Large intestine (tissue), 3 donors: ENCODE measurements around the gene MARK1. TPM values are rescaled to one million over a fixed set of nuclear protein-coding genes. Genes with fewer than 3 reads are reported as not detected.

Experiments
- DNase-seq, 2 donors: peaks; one replicate each; pipeline versions ENCODE4 v3.0.0 to v3.0.0-alpha.2; 2013
- H3K27ac ChIP-seq: one replicate; pipeline ENCODE4 v1.5.1; 2013; ENCODE audit warnings: low read length
- H3K27me3 ChIP-seq: 2 replicates; pipeline ENCODE4 v1.6.1; 2013; ENCODE audit warnings: low read length; ENCODE audit not compliant: control insufficient read depth, insufficient read depth
- H3K36me3 ChIP-seq: 2 replicates; pipeline ENCODE4 v1.6.1; 2013; ENCODE audit warnings: low read length; ENCODE audit not compliant: control insufficient read depth, insufficient read depth
- H3K4me1 ChIP-seq: one replicate; pipeline ENCODE4 v1.6.1; 2013; ENCODE audit warnings: low read length; ENCODE audit not compliant: control insufficient read depth, insufficient read depth
- H3K4me3 ChIP-seq: one replicate; pipeline ENCODE4 v1.5.1; 2013; ENCODE audit warnings: low read length
- H3K9me3 ChIP-seq: one replicate; pipeline ENCODE4 v1.6.1; 2013; ENCODE audit warnings: mild to moderate bottlenecking, low read depth, low read length, moderate library complexity; ENCODE audit not compliant: control insufficient read depth
- WGBS: methylation state at CpG from one replicate; pipeline ENCODE4 v1.1.5; 2013; ENCODE audit warnings: low lambda C conversion rate; ENCODE audit not compliant: insufficient coverage; 5-methylcytosine and 5-hydroxymethylcytosine counted together
- polyA plus RNA-seq: library from polyadenylated mRNA; unstranded; fragments of 120-200 nt; gene quantifications from one replicate; pipeline ENCODE4 v1.2.1, GENCODE V29; 2013

Gene MARK1
- polyA plus RNA-seq, 1 donor, result 3.9 TPM

DNA sequence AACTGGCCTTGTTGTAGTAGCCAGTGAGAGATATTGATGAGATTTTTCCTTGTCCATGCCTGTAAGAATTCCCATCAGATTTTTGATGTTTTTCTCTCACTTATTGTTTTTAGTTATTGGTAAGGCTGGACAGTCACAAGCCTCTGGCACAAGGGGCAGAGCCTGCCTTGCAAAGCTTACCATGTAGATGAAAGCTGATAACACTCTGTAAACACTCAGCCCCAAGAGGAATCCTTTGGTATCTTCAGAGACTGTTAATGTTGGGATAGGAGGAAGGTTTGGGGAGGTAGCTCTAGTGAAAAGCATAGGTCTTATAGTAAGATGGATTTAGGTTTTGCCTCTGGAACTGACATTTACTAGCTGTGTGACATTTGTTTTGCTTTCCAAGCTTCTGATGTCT, 37.7 kb downstream of the MARK1 start:
- H3K27ac ChIP-seq, result no peak overlapping the region
- no peak for DNase-seq
- H3K36me3 ChIP-seq, result no peaks in the 10 kb centered on the region
- no peaks in the 10 kb centered on the region for H3K9me3 ChIP-seq
- no peak overlapping the region for H3K4me3 ChIP-seq
- no peaks in the 10 kb centered on the region for H3K27me3 ChIP-seq
- H3K4me1 ChIP-seq, result no peaks in the 10 kb centered on the region

DNA sequence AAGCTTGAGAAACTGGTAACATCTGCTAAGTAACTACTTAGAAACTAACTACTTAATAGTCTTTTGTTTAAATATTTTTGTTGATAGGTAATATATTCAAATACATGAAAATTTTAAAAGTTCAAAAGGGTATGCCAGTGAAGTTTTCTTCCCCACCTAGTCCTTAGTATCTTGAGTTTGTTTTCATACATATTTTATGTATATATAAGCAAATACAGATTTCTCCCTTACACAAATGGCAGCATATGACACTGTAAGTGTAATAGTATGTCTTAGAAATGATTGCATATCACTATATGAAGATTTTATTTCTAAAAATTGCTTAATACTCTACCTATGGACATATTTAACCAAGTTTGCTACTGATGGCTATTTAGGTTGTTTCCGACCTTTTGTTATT, 38.9 kb downstream of the MARK1 start:
- Histone ChIP-seq H3K27ac (no peak overlapping the region), H3K4me1 (no peaks in the 10 kb centered on the region), H3K27me3 (no peaks in the 10 kb centered on the region), H3K36me3 (no peaks in the 10 kb centered on the region), H3K4me3 (no peak overlapping the region), H3K9me3 (no peaks in the 10 kb centered on the region)
- DNase-seq, result no peak
- 100% methylated on average over 1 of the region's 1 CpG for WGBS

DNA sequence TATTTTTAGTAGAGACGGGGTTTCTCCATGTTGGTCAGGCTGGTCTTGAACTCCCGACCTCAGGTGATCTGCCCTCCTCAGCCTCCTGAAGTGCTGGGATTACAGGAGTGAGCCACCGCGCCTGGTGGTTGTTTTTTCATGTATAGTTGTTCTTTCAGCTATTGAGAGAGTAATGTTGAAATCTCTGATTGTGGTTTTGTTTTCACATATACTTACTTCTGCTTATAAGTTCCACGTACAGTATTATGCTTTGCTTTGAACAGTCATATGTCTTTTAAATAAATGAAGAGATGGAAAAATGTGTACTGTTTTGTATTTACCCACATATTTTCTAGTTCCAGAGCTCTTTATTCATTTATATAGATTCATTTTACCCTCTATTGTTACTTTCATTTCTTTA, 44.5 kb downstream of the MARK1 start:
- no peak for DNase-seq
- no peaks in the 10 kb centered on the region for H3K27me3 ChIP-seq
- H3K4me1 ChIP-seq, result no peaks in the 10 kb centered on the region
- H3K4me3 ChIP-seq, result no peak overlapping the region
- H3K27ac ChIP-seq, result no peak overlapping the region
- 100% methylated on average over 1 of the region's 5 CpGs for WGBS
- H3K9me3 ChIP-seq, result peaks cover 17% of the 10 kb centered on the region
- no peaks in the 10 kb centered on the region for H3K36me3 ChIP-seq

DNA sequence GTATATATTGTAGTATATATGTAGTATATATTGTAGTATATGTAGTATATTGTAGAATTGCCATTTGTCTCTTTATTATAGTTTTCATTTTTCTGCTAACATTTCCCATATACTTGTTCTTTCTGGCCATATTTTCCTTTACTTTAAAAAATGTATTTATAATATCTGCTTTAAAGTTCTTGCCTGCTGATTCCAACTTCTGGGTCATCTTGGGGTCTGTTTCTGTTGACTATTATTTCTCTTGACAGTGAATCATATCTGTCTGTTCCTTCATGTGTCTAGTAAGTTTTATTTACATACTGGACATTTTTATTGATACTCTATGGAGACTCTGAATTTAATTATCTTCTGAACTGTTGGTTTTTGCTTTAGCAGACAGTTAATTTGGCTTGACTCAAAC, 45.9 kb downstream of the MARK1 start:
- Histone ChIP-seq H3K36me3 (no peaks in the 10 kb centered on the region), H3K27me3 (no peaks in the 10 kb centered on the region), H3K4me1 (no peaks in the 10 kb centered on the region), H3K4me3 (no peak overlapping the region), H3K9me3 (peaks cover 17% of the 10 kb centered on the region), H3K27ac (no peak overlapping the region)
- no peak for DNase-seq

DNA sequence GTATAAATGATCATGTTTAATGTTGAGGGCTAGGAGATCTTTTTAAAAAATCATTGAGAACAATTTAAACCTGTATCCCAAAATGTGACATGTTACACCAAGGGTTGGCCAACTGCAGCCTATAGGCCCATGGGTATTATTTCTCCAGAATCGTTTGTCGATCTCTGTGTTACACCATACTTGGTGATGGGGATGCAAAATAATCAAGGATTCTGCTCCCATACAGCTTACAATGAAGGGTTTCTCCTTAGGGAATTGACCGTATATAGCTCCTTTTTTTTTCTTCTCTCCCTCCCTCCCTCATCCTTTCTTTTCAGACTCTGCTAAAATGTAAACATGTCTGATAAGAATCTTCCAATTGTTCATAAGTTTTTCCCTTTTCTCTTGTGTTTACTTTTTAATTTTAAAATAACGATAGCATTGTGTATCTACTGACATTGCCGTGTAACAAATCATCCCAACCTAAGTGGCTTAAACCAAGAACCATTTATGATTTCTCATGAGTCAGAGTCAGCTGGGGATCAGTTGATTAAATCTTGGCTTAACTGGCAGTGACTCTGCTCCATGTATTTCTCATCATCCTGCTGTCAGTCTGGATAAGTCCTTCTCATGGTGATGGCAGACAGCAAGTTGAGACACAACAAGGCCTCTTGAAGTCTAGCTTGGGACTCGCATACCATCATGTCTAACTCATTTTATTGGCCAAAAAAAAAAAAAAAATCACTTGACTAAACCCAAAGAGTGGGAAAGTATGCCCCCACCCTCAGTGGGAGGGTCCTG, 48.0 kb downstream of the MARK1 start:
- Histone ChIP-seq H3K9me3 (peaks cover 17% of the 10 kb centered on the region), H3K4me1 (no peaks in the 10 kb centered on the region), H3K4me3 (no peak overlapping the region), H3K36me3 (no peaks in the 10 kb centered on the region), H3K27me3 (no peaks in the 10 kb centered on the region), H3K27ac (no peak overlapping the region)
- WGBS, result 100% methylated on average over 2 of the region's 6 CpGs
- DNase-seq, result no peak

DNA sequence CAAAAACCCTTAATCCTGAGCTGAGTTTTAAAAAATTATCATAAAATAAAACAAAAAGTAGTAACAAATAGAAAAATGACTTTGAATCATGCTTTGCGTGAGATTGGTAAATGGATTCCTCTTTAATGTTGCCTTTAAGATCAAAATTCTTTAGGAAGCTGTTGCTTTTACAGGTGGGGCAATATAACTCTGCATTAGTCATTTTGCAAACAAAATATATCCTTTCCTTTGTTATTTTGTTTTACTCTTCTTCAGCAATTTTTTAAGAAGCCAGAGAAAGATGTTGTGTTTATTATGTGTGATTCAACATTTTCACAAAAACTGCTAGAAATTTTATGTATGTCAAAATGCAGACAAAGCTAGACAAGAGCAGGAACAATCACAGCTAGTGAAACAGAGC, 50.0 kb downstream of the MARK1 start:
- no peak for DNase-seq
- H3K9me3 ChIP-seq, result peaks cover 15% of the 10 kb centered on the region
- no peaks in the 10 kb centered on the region for H3K36me3 ChIP-seq
- H3K27me3 ChIP-seq, result no peaks in the 10 kb centered on the region
- H3K4me3 ChIP-seq, result no peak overlapping the region
- H3K27ac ChIP-seq, result no peak overlapping the region
- no peaks in the 10 kb centered on the region for H3K4me1 ChIP-seq
- 100% methylated on average over 1 of the region's 1 CpG for WGBS

DNA sequence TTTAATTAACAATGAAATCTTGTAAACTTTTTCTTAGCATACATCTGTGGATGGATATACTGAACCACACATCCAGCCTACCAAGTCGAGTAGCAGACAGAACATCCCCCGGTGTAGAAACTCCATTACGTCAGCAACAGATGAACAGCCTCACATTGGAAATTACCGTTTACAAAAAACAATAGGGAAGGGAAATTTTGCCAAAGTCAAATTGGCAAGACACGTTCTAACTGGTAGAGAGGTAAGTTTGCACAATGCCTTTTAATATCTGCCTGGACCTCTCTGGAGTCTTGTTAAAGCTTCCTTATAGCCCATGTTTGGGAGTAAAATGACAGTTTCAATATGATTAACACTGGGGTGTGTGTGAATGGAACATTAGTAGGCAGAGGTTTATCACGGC, 51.4 kb downstream of the MARK1 start:
- H3K4me3 ChIP-seq, result no peak overlapping the region
- H3K4me1 ChIP-seq, result no peaks in the 10 kb centered on the region
- peaks cover 1% of the 10 kb centered on the region for H3K9me3 ChIP-seq
- no peak for DNase-seq
- 84% methylated on average over 2 of the region's 6 CpGs for WGBS
- no peaks in the 10 kb centered on the region for H3K36me3 ChIP-seq
- no peaks in the 10 kb centered on the region for H3K27me3 ChIP-seq
- no peak overlapping the region for H3K27ac ChIP-seq

DNA sequence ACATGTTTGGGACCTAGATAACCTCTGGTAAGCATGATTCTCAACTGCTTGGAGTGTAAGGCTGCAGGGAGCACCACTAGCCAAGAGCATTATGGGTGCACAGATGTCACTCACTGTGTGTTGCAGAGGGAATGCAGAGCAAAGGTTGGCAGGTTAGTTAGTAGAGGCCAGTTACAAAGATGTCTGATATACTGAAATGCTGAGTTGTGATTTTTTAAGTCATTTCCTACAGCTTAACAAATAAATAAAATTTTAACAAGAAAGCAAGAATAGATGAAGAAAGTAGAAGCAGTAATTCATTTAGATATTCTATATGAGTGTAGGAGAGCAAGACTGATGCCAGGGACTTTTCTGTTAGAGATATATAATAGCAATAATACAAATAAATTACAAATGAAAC, 64.8 kb downstream of the MARK1 start:
- Histone ChIP-seq H3K36me3 (no peaks in the 10 kb centered on the region), H3K4me1 (no peaks in the 10 kb centered on the region), H3K9me3 (no peaks in the 10 kb centered on the region), H3K27ac (no peak overlapping the region), H3K4me3 (no peak overlapping the region), H3K27me3 (no peaks in the 10 kb centered on the region)
- no peak for DNase-seq

DNA sequence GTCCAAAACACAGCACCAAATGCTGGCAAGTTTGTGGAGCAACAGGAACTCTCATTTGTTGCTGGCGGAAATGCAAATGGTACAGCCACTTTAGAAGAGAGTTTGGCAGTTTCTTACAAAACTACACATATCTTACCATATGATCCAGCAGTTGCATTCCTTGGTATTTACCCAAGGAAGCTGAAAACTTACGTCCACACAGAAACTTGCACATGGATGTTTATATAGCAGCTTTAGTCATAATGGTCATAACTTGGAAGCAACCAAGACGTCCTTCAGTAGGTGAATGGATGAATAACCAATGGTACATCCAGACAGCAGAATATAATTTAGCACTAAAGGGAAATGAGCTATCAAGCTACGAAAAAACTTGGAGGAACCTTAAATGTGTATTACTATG, 66.4 kb downstream of the MARK1 start:
- H3K27ac ChIP-seq, result no peak overlapping the region
- no peaks in the 10 kb centered on the region for H3K9me3 ChIP-seq
- H3K27me3 ChIP-seq, result no peaks in the 10 kb centered on the region
- H3K4me1 ChIP-seq, result no peaks in the 10 kb centered on the region
- whole genome bisulfite sequencing, result no CpG with 5 or more reads among the region's 4 CpGs
- H3K4me3 ChIP-seq, result no peak overlapping the region
- no peaks in the 10 kb centered on the region for H3K36me3 ChIP-seq
- DNase-seq, result no peak

DNA sequence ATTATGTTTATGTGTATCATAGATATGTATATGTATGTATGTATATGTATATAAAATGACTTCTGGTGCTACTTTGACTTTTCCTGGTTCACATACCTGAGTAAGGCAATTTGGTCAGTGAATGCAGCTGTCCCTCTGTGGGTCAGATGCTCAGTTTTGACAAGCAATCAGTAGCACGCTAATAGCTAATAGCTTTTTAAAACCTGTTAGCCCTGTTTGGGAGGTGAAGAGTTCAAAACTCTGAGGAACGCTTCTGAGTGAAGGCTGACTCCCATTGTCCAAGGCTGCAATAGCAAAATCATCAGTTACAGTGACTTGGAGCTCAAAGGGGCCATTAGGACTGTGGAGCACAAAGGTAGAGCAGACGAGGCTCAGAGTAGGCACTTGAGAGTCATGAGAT, 67.2 kb downstream of the MARK1 start:
- H3K36me3 ChIP-seq, result no peaks in the 10 kb centered on the region
- H3K4me1 ChIP-seq, result no peaks in the 10 kb centered on the region
- no CpG with 5 or more reads among the region's 3 CpGs for WGBS
- DNase-seq, result no peak
- no peaks in the 10 kb centered on the region for H3K27me3 ChIP-seq
- H3K27ac ChIP-seq, result no peak overlapping the region
- H3K9me3 ChIP-seq, result no peaks in the 10 kb centered on the region
- no peak overlapping the region for H3K4me3 ChIP-seq

DNA sequence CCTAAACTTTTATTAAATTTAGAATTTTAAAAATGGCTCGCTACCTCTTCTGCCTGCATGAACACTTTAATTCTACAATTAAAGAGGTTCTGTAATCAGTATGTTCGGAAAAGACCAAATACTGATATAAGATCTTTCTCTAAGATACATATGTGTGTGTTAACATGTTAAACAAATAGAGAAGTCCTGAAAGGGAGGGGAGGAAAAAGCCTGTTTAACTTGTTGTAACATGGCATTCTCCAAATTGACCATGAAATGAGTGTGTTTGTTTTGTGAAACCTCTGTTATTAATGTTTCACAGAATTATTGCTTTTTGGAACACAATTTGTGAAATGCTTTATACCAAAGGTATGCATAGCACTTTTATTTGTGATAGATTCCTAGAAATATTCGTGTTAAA, 77.0 kb downstream of the MARK1 start:
- no peaks in the 10 kb centered on the region for H3K9me3 ChIP-seq
- no peak overlapping the region for H3K27ac ChIP-seq
- H3K36me3 ChIP-seq, result no peaks in the 10 kb centered on the region
- 82% methylated on average over 2 of the region's 3 CpGs for WGBS
- H3K4me3 ChIP-seq, result no peak overlapping the region
- no peak for DNase-seq
- H3K4me1 ChIP-seq, result no peaks in the 10 kb centered on the region
- no peaks in the 10 kb centered on the region for H3K27me3 ChIP-seq
